Measurements from ENCODE around the gene MAMDC4. TPM values are rescaled to one million over a fixed set of nuclear protein-coding genes. Genes with fewer than 3 reads are reported as not detected.

MAMDC4 gene
- total RNA-seq, 1 experiment from 2014 or later = 17.3 TPM

DNA sequence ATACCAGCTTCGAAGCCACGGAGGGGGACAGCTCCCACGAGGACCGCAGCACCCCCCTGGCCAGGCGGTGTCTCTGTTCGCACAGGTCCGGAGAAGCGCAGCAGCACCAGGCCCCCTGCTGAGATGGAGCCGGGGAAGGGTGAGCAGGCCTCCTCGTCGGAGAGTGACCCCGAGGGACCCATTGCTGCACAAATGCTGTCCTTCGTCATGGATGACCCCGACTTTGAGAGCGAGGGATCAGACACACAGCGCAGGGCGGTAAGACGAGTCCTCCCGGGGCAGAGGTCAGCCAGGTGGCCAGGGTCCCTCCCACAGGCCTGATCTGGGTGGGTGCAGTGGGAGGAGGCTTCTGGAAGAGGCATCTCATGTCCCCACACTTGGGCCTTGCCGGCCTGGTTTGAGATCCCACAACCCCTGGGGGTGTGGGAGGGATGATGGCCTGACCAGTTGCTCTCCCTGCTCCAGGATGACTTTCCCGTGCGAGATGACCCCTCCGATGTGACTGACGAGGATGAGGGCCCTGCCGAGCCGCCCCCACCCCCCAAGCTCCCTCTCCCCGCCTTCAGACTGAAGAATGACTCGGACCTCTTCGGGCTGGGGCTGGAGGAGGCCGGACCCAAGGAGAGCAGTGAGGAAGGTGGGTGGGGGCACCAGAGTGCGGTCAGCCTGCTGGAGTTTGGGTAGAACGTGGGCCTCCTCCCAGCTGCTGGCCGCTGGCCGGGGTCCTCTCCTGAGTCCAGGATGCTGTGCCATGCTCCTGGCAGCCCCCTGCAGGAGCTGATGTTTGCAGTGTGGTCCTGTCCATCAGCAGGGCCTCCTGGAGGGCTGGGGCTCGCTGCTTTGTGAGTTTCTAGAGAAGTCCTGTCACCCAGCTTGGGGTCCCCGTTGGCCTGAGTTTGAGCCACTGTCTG lies 12.7 kb upstream of the MAMDC4 start:
- BruUV-seq (replicated peaks) = no TSS peak
- Histone ChIP-seq H3K4me2 (ENCODE audit: low read length) (no peak overlapping the region), H3K4me1 (ENCODE audit: control insufficient read depth in 1 of 2, insufficient read depth in 2 of 2, low read length in 2 of 2) (peaks cover 29 to 39% of the 10 kb centered on the region in 2 experiments), H3K9me3 (ENCODE audit: control insufficient read depth in 1 of 2, insufficient read depth in 1 of 2, low read depth in 1 of 2, low read length in 2 of 2) (no peaks in the 10 kb centered on the region), H3K4me3 (replicated peaks in 1 of 2; ENCODE audit: low read depth in 1 of 2, low read length in 2 of 2) (no peak overlapping the region), H3K9ac (ENCODE audit: low read length) (no peak overlapping the region), H3K27me3 (ENCODE audit: insufficient read depth, low read length) (no peaks in the 10 kb centered on the region), H4K20me1 (ENCODE audit: insufficient read depth) (no peaks in the 10 kb centered on the region), H3K9me2 (ENCODE audit: insufficient read depth) (no peaks in the 10 kb centered on the region), H3K36me3 (ENCODE audit: control insufficient read depth in 1 of 2, insufficient read depth in 2 of 2, low read length in 2 of 2) (no peaks in the 10 kb centered on the region), H2AFZ (ENCODE audit: low read depth, low read length, poor library complexity, severe bottlenecking) (no peak overlapping the region), H3K27ac (ENCODE audit: low read depth, low read length) (peak overlapping the region; percentile 70; the same call in 1 of the 2 replicates), H3K79me2 (ENCODE audit: insufficient read depth, low read length) (no peaks in the 10 kb centered on the region)
- intact Hi-C loops (cut with micrococcal nuclease) = loop anchor here (5.0 to 10.0 kb wide), 2 partner anchors 105 to 198 kb away; partner anchors contain the start of genes C8G and FBXW5
- CTCF ChIA-PET = interaction anchor here (0.5 to 1.0 kb wide), 2 partner anchors 62 to 152 kb away, joined by 3 to 4 read pairs; no protein-coding TSS in a partner anchor
- RAD21 ChIA-PET (ENCODE audit: low non-redundant PET in 1 of 2, low total read pairs in 2 of 2, uncharacterized antibody in 2 of 2, unreplicated experiment in 2 of 2) = no interaction called here
- POLR2A ChIA-PET = no interaction called here
- no peak for DNase-seq (ENCODE audit: low read depth, low spot score)
- ATAC-seq = no peak
- no peak for TF ChIP-seq SP1 (IDR thresholded peaks at IDR 0.05; ENCODE audit: low read depth)
- no peak for TF ChIP-seq EZH2 (IDR thresholded peaks at IDR 0.05)
- no peak for TF ChIP-seq TCF7L2 (IDR thresholded peaks at IDR 0.05; ENCODE audit: borderline replicate concordance, extremely low read depth, insufficient read depth, insufficient read length)
- TF ChIP-seq ZNF274 (IDR thresholded peaks at IDR 0.05; ENCODE audit: low read depth, low read length) = no peak
- no peak for TF ChIP-seq CBX3 (IDR thresholded peaks at IDR 0.05; ENCODE audit: low read depth)
- TF ChIP-seq, protein P1, sequence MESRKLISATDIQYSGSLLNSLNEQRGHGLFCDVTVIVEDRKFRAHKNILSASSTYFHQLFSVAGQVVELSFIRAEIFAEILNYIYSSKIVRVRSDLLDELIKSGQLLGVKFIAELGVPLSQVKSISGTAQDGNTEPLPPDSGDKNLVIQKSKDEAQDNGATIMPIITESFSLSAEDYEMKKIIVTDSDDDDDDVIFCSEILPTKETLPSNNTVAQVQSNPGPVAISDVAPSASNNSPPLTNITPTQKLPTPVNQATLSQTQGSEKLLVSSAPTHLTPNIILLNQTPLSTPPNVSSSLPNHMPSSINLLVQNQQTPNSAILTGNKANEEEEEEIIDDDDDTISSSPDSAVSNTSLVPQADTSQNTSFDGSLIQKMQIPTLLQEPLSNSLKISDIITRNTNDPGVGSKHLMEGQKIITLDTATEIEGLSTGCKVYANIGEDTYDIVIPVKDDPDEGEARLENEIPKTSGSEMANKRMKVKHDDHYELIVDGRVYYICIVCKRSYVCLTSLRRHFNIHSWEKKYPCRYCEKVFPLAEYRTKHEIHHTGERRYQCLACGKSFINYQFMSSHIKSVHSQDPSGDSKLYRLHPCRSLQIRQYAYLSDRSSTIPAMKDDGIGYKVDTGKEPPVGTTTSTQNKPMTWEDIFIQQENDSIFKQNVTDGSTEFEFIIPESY (IDR thresholded peaks at IDR 0.05; ENCODE audit: extremely low read depth, insufficient replicate concordance, low read length) = no peak
- TF ChIP-seq RAD21 (IDR thresholded peaks at IDR 0.05; ENCODE audit: low read depth) = no peak
- TF ChIP-seq POLR2A (IDR thresholded peaks at IDR 0.05; ENCODE audit: borderline replicate concordance, extremely low read depth, insufficient read depth, insufficient read length) = no peak
- no peak for TF ChIP-seq SIN3A (IDR thresholded peaks at IDR 0.05; ENCODE audit: low read depth)
- TF ChIP-seq, protein P2, sequence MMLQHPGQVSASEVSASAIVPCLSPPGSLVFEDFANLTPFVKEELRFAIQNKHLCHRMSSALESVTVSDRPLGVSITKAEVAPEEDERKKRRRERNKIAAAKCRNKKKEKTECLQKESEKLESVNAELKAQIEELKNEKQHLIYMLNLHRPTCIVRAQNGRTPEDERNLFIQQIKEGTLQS (IDR thresholded peaks at IDR 0.05) = no peak
- TF ChIP-seq, protein P3, sequence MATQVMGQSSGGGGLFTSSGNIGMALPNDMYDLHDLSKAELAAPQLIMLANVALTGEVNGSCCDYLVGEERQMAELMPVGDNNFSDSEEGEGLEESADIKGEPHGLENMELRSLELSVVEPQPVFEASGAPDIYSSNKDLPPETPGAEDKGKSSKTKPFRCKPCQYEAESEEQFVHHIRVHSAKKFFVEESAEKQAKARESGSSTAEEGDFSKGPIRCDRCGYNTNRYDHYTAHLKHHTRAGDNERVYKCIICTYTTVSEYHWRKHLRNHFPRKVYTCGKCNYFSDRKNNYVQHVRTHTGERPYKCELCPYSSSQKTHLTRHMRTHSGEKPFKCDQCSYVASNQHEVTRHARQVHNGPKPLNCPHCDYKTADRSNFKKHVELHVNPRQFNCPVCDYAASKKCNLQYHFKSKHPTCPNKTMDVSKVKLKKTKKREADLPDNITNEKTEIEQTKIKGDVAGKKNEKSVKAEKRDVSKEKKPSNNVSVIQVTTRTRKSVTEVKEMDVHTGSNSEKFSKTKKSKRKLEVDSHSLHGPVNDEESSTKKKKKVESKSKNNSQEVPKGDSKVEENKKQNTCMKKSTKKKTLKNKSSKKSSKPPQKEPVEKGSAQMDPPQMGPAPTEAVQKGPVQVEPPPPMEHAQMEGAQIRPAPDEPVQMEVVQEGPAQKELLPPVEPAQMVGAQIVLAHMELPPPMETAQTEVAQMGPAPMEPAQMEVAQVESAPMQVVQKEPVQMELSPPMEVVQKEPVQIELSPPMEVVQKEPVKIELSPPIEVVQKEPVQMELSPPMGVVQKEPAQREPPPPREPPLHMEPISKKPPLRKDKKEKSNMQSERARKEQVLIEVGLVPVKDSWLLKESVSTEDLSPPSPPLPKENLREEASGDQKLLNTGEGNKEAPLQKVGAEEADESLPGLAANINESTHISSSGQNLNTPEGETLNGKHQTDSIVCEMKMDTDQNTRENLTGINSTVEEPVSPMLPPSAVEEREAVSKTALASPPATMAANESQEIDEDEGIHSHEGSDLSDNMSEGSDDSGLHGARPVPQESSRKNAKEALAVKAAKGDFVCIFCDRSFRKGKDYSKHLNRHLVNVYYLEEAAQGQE (IDR thresholded peaks at IDR 0.05; ENCODE audit: low read depth) = no peak
- TF ChIP-seq FOSL1 (IDR thresholded peaks at IDR 0.05; ENCODE audit: low read depth) = no peak
- TF ChIP-seq SRF (IDR thresholded peaks at IDR 0.05; ENCODE audit: low read depth) = no peak
- no peak for TF ChIP-seq CEBPB (IDR thresholded peaks at IDR 0.05; ENCODE audit: low read depth)
- no peak for TF ChIP-seq EGR1 (IDR thresholded peaks at IDR 0.05; ENCODE audit: low read depth)
- TF ChIP-seq, protein P4, sequence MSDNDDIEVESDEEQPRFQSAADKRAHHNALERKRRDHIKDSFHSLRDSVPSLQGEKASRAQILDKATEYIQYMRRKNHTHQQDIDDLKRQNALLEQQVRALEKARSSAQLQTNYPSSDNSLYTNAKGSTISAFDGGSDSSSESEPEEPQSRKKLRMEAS (IDR thresholded peaks at IDR 0.05) = no peak
- TF ChIP-seq EZH2phosphoT487 (IDR thresholded peaks at IDR 0.05; ENCODE audit: borderline replicate concordance) = no peak
